Tibial artery (tissue), 4 donors: ENCODE data around the gene MAPRE3.

Source experiments
- DNase-seq, 2 donors: peaks; one replicate each; pipeline ENCODE4 v3.0.0-alpha.2; 2019
- H3K27ac ChIP-seq, 2 donors: fragments of 200-600 bp; sonication (generic) in 1 of 2; 1 replicate in 1 of 2; 2 replicates in 1 of 2; pipeline ENCODE4 v1.5.1; 2018 to 2019; ENCODE audit warnings: mild to moderate bottlenecking in 1 of 2
- H3K27me3 ChIP-seq, 2 donors: fragments of 200-600 bp; sonication (generic) in 1 of 2; one replicate each; pipeline versions ENCODE4 v1.5.1 to v1.6.0; 2016 to 2019
- H3K36me3 ChIP-seq, 3 donors: fragments of 200-600 bp; sonication (generic) in 2 of 3; one replicate each; pipeline ENCODE4 v1.5.1; 2016 to 2019; ENCODE audit warnings: mild to moderate bottlenecking in 2 of 3
- H3K4me1 ChIP-seq, 4 donors: fragments of 200-600 bp; sonication (generic) in 2 of 4; 1 replicate in 3 of 4; 2 replicates in 1 of 4; pipeline ENCODE4 v1.5.1; 2016 to 2019
- H3K4me3 ChIP-seq, 2 donors: fragments of 200-600 bp; sonication (generic) in 1 of 2; 1 replicate in 1 of 2; 2 replicates in 1 of 2; pipeline ENCODE4 v1.5.1; 2018 to 2019; ENCODE audit warnings: mild to moderate bottlenecking in 2 of 2
- H3K9me3 ChIP-seq, 3 donors: fragments of 200-600 bp; sonication (generic) in 1 of 3; one replicate each; pipeline ENCODE4 v1.5.1; 2016 to 2019
- intact Hi-C: fragments of 100-400 bp; cut with DNase I; formaldehyde crosslinking; loops from one replicate; pipeline ENCODE4 v1.15.0; 2023; ENCODE audit warnings: low total_unique reads
- TF ChIP-seq, protein P1 (sequence below), 2 experiments: fragments of 200-600 bp in 1 of 2; fragments of 450-650 bp in 1 of 2; IDR thresholded peaks; one replicate each; pipeline ENCODE4 v1.5.1; 2017 to 2019; ENCODE audit warnings: antibody characterized with exemption in 2 of 2, mild to moderate bottlenecking in 1 of 2, moderate library complexity in 1 of 2

MAPRE3 gene

DNA sequence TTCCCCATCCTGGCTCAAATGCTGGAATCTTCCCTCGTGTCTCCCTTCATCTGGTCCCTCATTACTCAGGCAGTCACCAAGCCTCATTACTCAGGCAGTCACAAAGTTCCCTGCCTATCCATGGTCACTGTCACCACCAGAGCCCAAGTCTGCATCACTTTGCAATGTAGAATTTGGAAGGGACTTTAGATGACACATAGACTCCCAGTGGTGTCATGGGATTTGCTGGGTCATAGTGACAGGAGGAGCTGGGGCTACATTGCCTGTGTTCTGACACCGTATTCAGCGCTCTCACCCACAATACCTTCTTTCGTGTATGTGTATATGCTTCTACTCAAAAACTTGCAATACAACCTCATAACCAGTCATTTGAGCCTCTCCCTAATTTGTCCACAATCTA lies 105.9 kb downstream of the MAPRE3 start:
- peaks cover 0 to 72% (median 54%) of the 10 kb centered on the region in 4 donors for H3K4me1 ChIP-seq
- TF ChIP-seq, protein P1, sequence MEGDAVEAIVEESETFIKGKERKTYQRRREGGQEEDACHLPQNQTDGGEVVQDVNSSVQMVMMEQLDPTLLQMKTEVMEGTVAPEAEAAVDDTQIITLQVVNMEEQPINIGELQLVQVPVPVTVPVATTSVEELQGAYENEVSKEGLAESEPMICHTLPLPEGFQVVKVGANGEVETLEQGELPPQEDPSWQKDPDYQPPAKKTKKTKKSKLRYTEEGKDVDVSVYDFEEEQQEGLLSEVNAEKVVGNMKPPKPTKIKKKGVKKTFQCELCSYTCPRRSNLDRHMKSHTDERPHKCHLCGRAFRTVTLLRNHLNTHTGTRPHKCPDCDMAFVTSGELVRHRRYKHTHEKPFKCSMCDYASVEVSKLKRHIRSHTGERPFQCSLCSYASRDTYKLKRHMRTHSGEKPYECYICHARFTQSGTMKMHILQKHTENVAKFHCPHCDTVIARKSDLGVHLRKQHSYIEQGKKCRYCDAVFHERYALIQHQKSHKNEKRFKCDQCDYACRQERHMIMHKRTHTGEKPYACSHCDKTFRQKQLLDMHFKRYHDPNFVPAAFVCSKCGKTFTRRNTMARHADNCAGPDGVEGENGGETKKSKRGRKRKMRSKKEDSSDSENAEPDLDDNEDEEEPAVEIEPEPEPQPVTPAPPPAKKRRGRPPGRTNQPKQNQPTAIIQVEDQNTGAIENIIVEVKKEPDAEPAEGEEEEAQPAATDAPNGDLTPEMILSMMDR (IDR thresholded peaks at IDR 0.05), result no peak
- H3K9me3 ChIP-seq, result no peaks in the 10 kb centered on the region
- intact Hi-C loops, result no loop called here
- no peak overlapping the region for H3K4me3 ChIP-seq
- DNase-seq, result no peak
- no peaks in the 10 kb centered on the region for H3K36me3 ChIP-seq
- H3K27ac ChIP-seq, result peak overlapping the region; percentile 96 to 98
- H3K27me3 ChIP-seq, result no peaks in the 10 kb centered on the region
